Stomach (tissue), 9 donors: ENCODE measurements around the gene CTDSPL. TPM values are rescaled to one million over a fixed set of nuclear protein-coding genes. Genes with fewer than 3 reads are reported as not detected.
A peak's percentile ranks its signal among the peaks of the same experiment; 100 is the strongest.

Experiments used
- DNase-seq, 2 donors: peaks; one replicate each; pipeline versions ENCODE4 v3.0.0 to v3.0.0-alpha.2; 2013 to 2019
- H3K27ac ChIP-seq, 5 donors: fragments of 200-600 bp in 4 of 5; sonication (generic) in 4 of 5; one replicate each; pipeline ENCODE4 v1.5.1; 2013 to 2019; ENCODE audit warnings: mild to moderate bottlenecking in 1 of 5, moderate library complexity in 1 of 5
- H3K27me3 ChIP-seq, 3 donors: fragments of 200-600 bp; sonication (generic); one replicate each; pipeline ENCODE4 v1.5.1; 2017 to 2019; ENCODE audit warnings: mixed run types in 1 of 3
- H3K36me3 ChIP-seq, 4 donors: fragments of 200-600 bp; sonication (generic); 1 replicate in 3 of 4; 2 replicates in 1 of 4; pipeline ENCODE4 v1.5.1; 2016 to 2019
- H3K4me1 ChIP-seq, 4 donors: fragments of 200-600 bp; sonication (generic); one replicate each; pipeline ENCODE4 v1.5.1; 2016 to 2019
- H3K4me3 ChIP-seq, 4 donors: fragments of 200-600 bp; sonication (generic) in 3 of 4; one replicate each; pipeline ENCODE4 v1.5.1; 2016 to 2019; ENCODE audit warnings: mild to moderate bottlenecking in 1 of 4
- H3K9me3 ChIP-seq, 4 donors: fragments of 200-600 bp; sonication (generic); one replicate each; pipeline ENCODE4 v1.5.1; 2016 to 2019
- EP300 ChIP-seq: sonication (generic); formaldehyde crosslinking; IDR thresholded peaks from one replicate; pipeline ENCODE4 v1.6.1; 2017; ENCODE audit warnings: antibody characterized with exemption
- POLR2A ChIP-seq, 4 donors: fragments of 450-650 bp; IDR thresholded peaks; one replicate each; pipeline ENCODE4 v1.6.1; 2016; ENCODE audit warnings: antibody characterized with exemption in 4 of 4, control low read depth in 2 of 4, mild to moderate bottlenecking in 1 of 4, moderate library complexity in 1 of 4
- POLR2AphosphoS5 ChIP-seq, 3 donors: sonication (generic); formaldehyde crosslinking; IDR thresholded peaks; one replicate each; pipeline ENCODE4 v1.6.1; 2016; ENCODE audit warnings: antibody characterized with exemption in 3 of 3
- WGBS, 5 donors: extraction: QIAGEN DNeasy Blood & Tissue Kit in 3 of 5; methylation state at CpG; one replicate each; pipeline versions ENCODE4 v1.1.5 to v1.1.7; 2013 to 2018; 5-methylcytosine and 5-hydroxymethylcytosine counted together
- intact Hi-C: fragments of 100-400 bp; cut with DNase I; formaldehyde crosslinking; loops from one replicate; pipeline ENCODE4 v1.15.1; 2023; ENCODE audit warnings: low total_unique reads
- polyA plus RNA-seq, 3 donors: library from polyadenylated mRNA; stranded (reverse); fragments of 200-250 nt; gene quantifications; one replicate each; pipeline ENCODE4 v1.2.3, GENCODE V29; 2013
- total RNA-seq, 5 donors: library from RNA; depleted of rRNA; stranded (reverse); fragments of >200 nt; gene quantifications; one replicate each; pipeline versions ENCODE4 v1.1.0 to v1.2.3, GENCODE V29; 2014 to 2016
- TF ChIP-seq, protein P1 (sequence below), 7 experiments: fragments of 450-650 bp in 4 of 7; fragments of 200-600 bp in 3 of 7; sonication (generic) in 3 of 7; IDR thresholded peaks; one replicate each; pipeline ENCODE4 v1.5.1; 2016 to 2019; ENCODE audit warnings: antibody characterized with exemption in 7 of 7, control low read depth in 2 of 7, mild to moderate bottlenecking in 1 of 7
- donor health status: healthy with polysubstance abuse.
- donor health status: Bipolar disorder and iron deficiency.
- donor health status: healthy.

CTDSPL gene
- total and polyA plus RNA-seq, 8 donors: 13.4 to 54.9 (median 30.2) TPM

DNA sequence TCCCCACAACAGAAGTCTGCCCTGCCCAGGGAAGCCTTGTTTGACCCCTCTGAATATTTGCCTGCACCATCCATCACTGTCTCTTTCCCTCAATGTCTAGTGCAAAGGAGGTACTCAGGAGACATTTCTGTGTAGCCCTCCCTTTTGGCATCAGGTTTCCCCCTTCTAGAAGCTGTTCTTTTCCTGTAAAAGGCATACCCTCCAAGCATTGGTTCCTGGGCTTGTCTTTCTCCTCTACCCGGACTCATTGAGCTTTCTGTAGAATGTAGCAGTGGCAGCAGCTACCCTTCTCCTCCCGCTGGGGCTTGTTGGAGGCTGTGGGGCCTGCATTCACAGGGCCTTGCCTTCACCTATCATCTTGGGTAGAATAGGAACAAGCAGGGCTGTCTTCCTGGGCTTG, 63.5 kb downstream of the CTDSPL start:
- Histone ChIP-seq H3K27me3 (no peaks in the 10 kb centered on the region), H3K4me1 (peaks cover 31 to 76% (median 51%) of the 10 kb centered on the region in 4 donors), H3K9me3 (no peaks in the 10 kb centered on the region), H3K36me3 (no peaks in the 10 kb centered on the region), H3K27ac (peak overlapping the region in 3 of 5 donors; percentile 30 to 63 (median 46)), H3K4me3 (no peak overlapping the region)
- DNase-seq: no peak
- no peak for TF ChIP-seq POLR2AphosphoS5 (IDR thresholded peaks at IDR 0.05)
- TF ChIP-seq, protein P1, sequence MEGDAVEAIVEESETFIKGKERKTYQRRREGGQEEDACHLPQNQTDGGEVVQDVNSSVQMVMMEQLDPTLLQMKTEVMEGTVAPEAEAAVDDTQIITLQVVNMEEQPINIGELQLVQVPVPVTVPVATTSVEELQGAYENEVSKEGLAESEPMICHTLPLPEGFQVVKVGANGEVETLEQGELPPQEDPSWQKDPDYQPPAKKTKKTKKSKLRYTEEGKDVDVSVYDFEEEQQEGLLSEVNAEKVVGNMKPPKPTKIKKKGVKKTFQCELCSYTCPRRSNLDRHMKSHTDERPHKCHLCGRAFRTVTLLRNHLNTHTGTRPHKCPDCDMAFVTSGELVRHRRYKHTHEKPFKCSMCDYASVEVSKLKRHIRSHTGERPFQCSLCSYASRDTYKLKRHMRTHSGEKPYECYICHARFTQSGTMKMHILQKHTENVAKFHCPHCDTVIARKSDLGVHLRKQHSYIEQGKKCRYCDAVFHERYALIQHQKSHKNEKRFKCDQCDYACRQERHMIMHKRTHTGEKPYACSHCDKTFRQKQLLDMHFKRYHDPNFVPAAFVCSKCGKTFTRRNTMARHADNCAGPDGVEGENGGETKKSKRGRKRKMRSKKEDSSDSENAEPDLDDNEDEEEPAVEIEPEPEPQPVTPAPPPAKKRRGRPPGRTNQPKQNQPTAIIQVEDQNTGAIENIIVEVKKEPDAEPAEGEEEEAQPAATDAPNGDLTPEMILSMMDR (IDR thresholded peaks at IDR 0.05): no peak
- TF ChIP-seq EP300: no peak
- TF ChIP-seq POLR2A (IDR thresholded peaks at IDR 0.05): no peak
- 43 to 80% (median 69%) methylated on average over 2 of the region's 2 CpGs for WGBS, 5 donors
- intact Hi-C loops: no loop called here

DNA sequence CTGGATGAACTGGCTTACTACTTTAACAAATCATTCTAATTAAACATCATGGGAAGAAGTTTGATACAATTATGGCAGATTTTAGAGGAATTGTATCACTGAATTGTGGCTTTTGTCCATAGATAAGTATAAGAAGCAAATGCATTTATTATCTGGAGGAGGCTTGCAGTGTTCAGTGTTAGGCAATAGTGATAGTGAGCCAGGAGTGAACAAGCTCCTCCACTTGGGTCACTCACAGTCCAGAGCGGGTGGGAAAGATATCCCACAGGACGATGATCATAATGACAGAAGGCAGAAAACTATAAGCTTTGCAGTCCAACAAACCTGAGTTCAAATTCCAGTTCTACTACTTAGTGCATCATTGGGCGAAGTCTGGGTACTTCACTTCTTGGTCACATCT, 64.9 kb downstream of the CTDSPL start:
- TF ChIP-seq, protein P1 (IDR thresholded peaks at IDR 0.05): no peak
- TF ChIP-seq POLR2A (IDR thresholded peaks at IDR 0.05) (no peak), EP300 (no peak), POLR2AphosphoS5 (IDR thresholded peaks at IDR 0.05) (no peak)
- 86 to 94% (median 91%) methylated on average over 3 of the region's 3 CpGs for WGBS, 5 donors
- Histone ChIP-seq H3K27ac (no peak overlapping the region), H3K4me3 (no peak overlapping the region), H3K4me1 (peaks cover 31 to 71% (median 50%) of the 10 kb centered on the region in 4 donors), H3K9me3 (no peaks in the 10 kb centered on the region), H3K27me3 (no peaks in the 10 kb centered on the region), H3K36me3 (no peaks in the 10 kb centered on the region)
- intact Hi-C loops: no loop called here
- no peak for DNase-seq

DNA sequence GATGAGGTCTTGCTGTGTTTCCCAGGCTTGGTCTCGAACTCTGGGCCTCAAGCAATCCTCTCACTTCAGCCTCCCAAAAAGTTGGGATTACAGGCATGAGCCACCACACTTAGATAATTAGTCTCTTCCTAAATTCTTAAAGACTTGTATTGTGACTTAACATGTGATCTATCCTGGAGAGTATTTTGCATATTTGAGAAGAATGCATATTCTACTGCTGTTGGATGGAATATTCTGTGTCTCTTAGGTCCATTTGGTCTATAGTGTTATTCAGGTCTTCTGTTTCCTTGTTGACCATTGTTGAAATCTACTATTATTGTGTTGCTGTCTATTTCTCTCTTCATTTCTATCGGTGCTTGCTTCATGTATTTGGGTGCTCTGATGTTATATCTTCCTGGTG, 68.8 kb downstream of the CTDSPL start:
- TF ChIP-seq POLR2A (IDR thresholded peaks at IDR 0.05) (no peak), POLR2AphosphoS5 (IDR thresholded peaks at IDR 0.05) (no peak), EP300 (no peak)
- TF ChIP-seq, protein P1 (IDR thresholded peaks at IDR 0.05): no peak
- peaks cover 12 to 60% (median 41%) of the 10 kb centered on the region in 4 donors for H3K4me1 ChIP-seq
- no peak for DNase-seq
- intact Hi-C loops: no loop called here
- H3K27me3 ChIP-seq: no peaks in the 10 kb centered on the region
- H3K9me3 ChIP-seq: no peaks in the 10 kb centered on the region
- no peak overlapping the region for H3K27ac ChIP-seq
- 92 to 98% (median 97%) methylated on average over 2 of the region's 2 CpGs for WGBS, 5 donors
- no peaks in the 10 kb centered on the region for H3K36me3 ChIP-seq
- no peak overlapping the region for H3K4me3 ChIP-seq

DNA sequence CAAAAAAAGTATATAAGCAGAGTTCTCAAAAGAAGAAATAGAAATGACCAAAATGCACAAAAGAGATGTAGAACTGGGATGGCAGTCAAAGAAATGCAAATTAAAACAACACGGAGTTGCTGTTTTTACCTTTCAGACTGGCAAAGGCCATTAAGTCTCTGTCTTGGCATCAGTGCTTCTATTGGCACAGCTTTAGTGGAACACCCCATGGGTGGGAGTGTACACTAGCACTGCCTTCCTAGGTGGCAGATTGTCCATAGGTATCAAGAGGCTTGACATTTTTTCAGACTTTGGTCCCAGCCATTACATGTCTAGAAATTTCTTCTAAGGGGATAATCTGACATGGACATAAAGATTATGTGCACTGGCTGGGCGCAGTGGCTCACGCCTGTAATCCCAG, 70.8 kb downstream of the CTDSPL start:
- Histone ChIP-seq H3K9me3 (no peaks in the 10 kb centered on the region), H3K4me1 (peaks cover 21 to 66% (median 51%) of the 10 kb centered on the region in 4 donors), H3K4me3 (no peak overlapping the region), H3K27me3 (no peaks in the 10 kb centered on the region), H3K27ac (peak overlapping the region in 2 of 5 donors; percentile 4 to 19), H3K36me3 (no peaks in the 10 kb centered on the region)
- no peak for DNase-seq
- TF ChIP-seq POLR2A (IDR thresholded peaks at IDR 0.05): no peak
- TF ChIP-seq POLR2AphosphoS5 (IDR thresholded peaks at IDR 0.05): no peak
- no peak for TF ChIP-seq EP300
- TF ChIP-seq, protein P1 (IDR thresholded peaks at IDR 0.05): no peak
- 63 to 83% (median 77%) methylated on average over 3 of the region's 3 CpGs for WGBS, 5 donors
- intact Hi-C loops: no loop called here
